Measurements from ENCODE around the gene NACC2.

NACC2 gene

DNA sequence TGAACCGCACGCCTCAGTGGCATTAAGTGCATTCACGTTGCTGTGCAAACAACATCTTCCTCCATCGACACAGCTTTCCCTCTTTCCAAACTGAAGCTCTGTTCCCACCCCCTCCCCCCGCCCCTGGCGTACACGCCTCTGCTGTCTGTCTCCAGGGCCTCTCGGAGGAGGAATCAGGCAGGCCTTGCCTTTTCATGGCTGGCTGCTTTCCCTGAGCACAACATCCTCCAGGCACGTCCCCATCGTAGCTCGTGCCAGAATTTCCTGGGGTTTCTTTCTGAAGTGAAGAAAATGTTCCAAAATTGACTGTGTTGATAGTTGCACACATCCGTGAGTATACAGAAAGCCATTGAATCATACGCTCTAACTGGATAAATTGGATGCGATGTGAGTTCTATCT is 45.9 kb upstream of the NACC2 start:
- TF ChIP-seq EZH2phosphoT487 (IDR thresholded peaks at IDR 0.05; ENCODE audit: low read length) = no peak
- no peak for TF ChIP-seq EZH2 (optimal IDR thresholded peaks at IDR 0.05; ENCODE audit: low read depth, low read length)
- no peak for TF ChIP-seq CTCF (IDR thresholded peaks at IDR 0.05; ENCODE audit: low read length)
- Histone ChIP-seq H3K27ac (ENCODE audit: low read length) (no peak overlapping the region), H2AFZ (ENCODE audit: low read length) (no peak overlapping the region), H3K9ac (ENCODE audit: low read length) (no peak overlapping the region), H4K20me1 (ENCODE audit: insufficient read depth, low read length) (no peaks in the 10 kb centered on the region), H3F3A (ENCODE audit: insufficient read depth, low read length) (no peaks in the 10 kb centered on the region), H3K4me2 (ENCODE audit: low read depth, low read length) (no peak overlapping the region), H3K27me3 (replicated peaks; ENCODE audit: insufficient read depth, low read length) (peaks cover 91% of the 10 kb centered on the region), H3K4me1 (ENCODE audit: low read length) (no peaks in the 10 kb centered on the region), H3K9me3 (replicated peaks; ENCODE audit: insufficient read depth, low read length) (no peaks in the 10 kb centered on the region), H3K36me3 (replicated peaks; ENCODE audit: insufficient read depth, low read length) (no peaks in the 10 kb centered on the region), H3K9me2 (replicated peaks; ENCODE audit: insufficient read depth, low read length) (no peaks in the 10 kb centered on the region), H3K79me2 (ENCODE audit: low read length) (no peaks in the 10 kb centered on the region), H3K4me3 (ENCODE audit: low read length) (no peak overlapping the region)
- no peak for DNase-seq

- Histone ChIP-seq H3K9me2 (replicated peaks; ENCODE audit: insufficient read depth, low read length) (no peaks in the 10 kb centered on the region), H3K4me1 (ENCODE audit: low read length) (no peaks in the 10 kb centered on the region), H3K27me3 (replicated peaks; ENCODE audit: insufficient read depth, low read length) (peaks cover 91% of the 10 kb centered on the region), H3K9ac (ENCODE audit: low read length) (no peak overlapping the region), H4K20me1 (ENCODE audit: insufficient read depth, low read length) (no peaks in the 10 kb centered on the region), H3K36me3 (replicated peaks; ENCODE audit: insufficient read depth, low read length) (no peaks in the 10 kb centered on the region), H3K9me3 (replicated peaks; ENCODE audit: insufficient read depth, low read length) (no peaks in the 10 kb centered on the region), H2AFZ (ENCODE audit: low read length) (no peak overlapping the region), H3K4me3 (ENCODE audit: low read length) (no peak overlapping the region), H3K27ac (ENCODE audit: low read length) (no peak overlapping the region), H3K79me2 (ENCODE audit: low read length) (no peaks in the 10 kb centered on the region), H3F3A (ENCODE audit: insufficient read depth, low read length) (no peaks in the 10 kb centered on the region), H3K4me2 (ENCODE audit: low read depth, low read length) (no peak overlapping the region)
- no peak for DNase-seq
- TF ChIP-seq EZH2phosphoT487 (IDR thresholded peaks at IDR 0.05; ENCODE audit: low read length) (no peak), EZH2 (optimal IDR thresholded peaks at IDR 0.05; ENCODE audit: low read depth, low read length) (no peak), CTCF (IDR thresholded peaks at IDR 0.05; ENCODE audit: low read length) (no peak)
Observed at GRCh38 chr9:136140046-136140445, 45.0 kb upstream of the NACC2 start.

- H3K4me3 ChIP-seq (ENCODE audit: low read length) = no peak overlapping the region
- no peaks in the 10 kb centered on the region for H3K79me2 ChIP-seq (ENCODE audit: low read length)
- H2AFZ ChIP-seq (ENCODE audit: low read length) = no peak overlapping the region
- no peak overlapping the region for H3K27ac ChIP-seq (ENCODE audit: low read length)
- H3K9me2 ChIP-seq (replicated peaks; ENCODE audit: insufficient read depth, low read length) = no peaks in the 10 kb centered on the region
- peaks cover 88% of the 10 kb centered on the region for H3K27me3 ChIP-seq (replicated peaks; ENCODE audit: insufficient read depth, low read length)
- no peaks in the 10 kb centered on the region for H3F3A ChIP-seq (ENCODE audit: insufficient read depth, low read length)
- H3K9ac ChIP-seq (ENCODE audit: low read length) = no peak overlapping the region
- H3K36me3 ChIP-seq (replicated peaks; ENCODE audit: insufficient read depth, low read length) = no peaks in the 10 kb centered on the region
- no peaks in the 10 kb centered on the region for H3K4me1 ChIP-seq (ENCODE audit: low read length)
- no peaks in the 10 kb centered on the region for H3K9me3 ChIP-seq (replicated peaks; ENCODE audit: insufficient read depth, low read length)
- no peaks in the 10 kb centered on the region for H4K20me1 ChIP-seq (ENCODE audit: insufficient read depth, low read length)
- H3K4me2 ChIP-seq (ENCODE audit: low read depth, low read length) = no peak overlapping the region
- TF ChIP-seq EZH2 (optimal IDR thresholded peaks at IDR 0.05; ENCODE audit: low read depth, low read length) (no peak), CTCF (IDR thresholded peaks at IDR 0.05; ENCODE audit: low read length) (peak; percentile 34)
- no peak for DNase-seq
Observed at GRCh38 chr9:136138566-136138965, 43.5 kb upstream of the NACC2 start.

Data from MM.1S (cell line).